Natural killer cell (primary cell): ENCODE measurements around the gene HOXD9. TPM values are rescaled to one million over a fixed set of nuclear protein-coding genes. Genes with fewer than 3 reads are reported as not detected.
A peak's percentile ranks its signal among the peaks of the same experiment; 100 is the strongest.

Source experiments
- ATAC-seq, 3 donors: fragments of 150-1000 bp in 2 of 3; fragments of 200-7000 bp in 1 of 3; cut with Tn5 transposase; 1 replicate in 1 of 3; 2 replicates in 2 of 3; pipeline ENCODE4 v1.10.0; 2021; ENCODE audit warnings: mild to moderate bottlenecking in 2 of 3, moderate library complexity in 2 of 3
- DNase-seq, 2 donors: peaks; one replicate each; pipeline versions ENCODE4 v3.0.0 to v3.0.0-alpha.2; 2013 to 2021; ENCODE audit warnings: mixed read lengths in 1 of 2
- H3K27ac ChIP-seq: one replicate; pipeline ENCODE4 v1.5.1; 2013; ENCODE audit warnings: mild to moderate bottlenecking, low read length
- H3K27me3 ChIP-seq: one replicate; pipeline ENCODE4 v1.6.1; 2013; ENCODE audit warnings: low read length; ENCODE audit not compliant: control insufficient read depth, insufficient read depth
- H3K36me3 ChIP-seq: one replicate; pipeline ENCODE4 v1.6.1; 2013; ENCODE audit warnings: low read length; ENCODE audit not compliant: control insufficient read depth, insufficient read depth
- H3K4me1 ChIP-seq: one replicate; pipeline ENCODE4 v1.6.1; 2013; ENCODE audit warnings: low read length; ENCODE audit not compliant: control insufficient read depth, insufficient read depth
- H3K4me3 ChIP-seq: one replicate; pipeline ENCODE4 v1.5.1; 2013; ENCODE audit warnings: low read length
- H3K9me3 ChIP-seq: one replicate; pipeline ENCODE4 v1.6.1; 2013; ENCODE audit warnings: low read length; ENCODE audit not compliant: control insufficient read depth, insufficient read depth
- H3K27ac Mint-ChIP-seq, 2 donors: one replicate each; pipeline ENCODE4 v1.8.0; 2022; ENCODE audit warnings: mild to moderate bottlenecking in 2 of 2, mixed read lengths in 2 of 2, moderate library complexity in 1 of 2
- H3K27me3 Mint-ChIP-seq, 2 donors: one replicate each; pipeline ENCODE4 v1.8.0; 2022; ENCODE audit warnings: low read depth in 2 of 2, mixed read lengths in 2 of 2
- H3K36me3 Mint-ChIP-seq: one replicate; pipeline ENCODE4 v1.8.0; 2022; ENCODE audit warnings: mixed read lengths
- H3K4me1 Mint-ChIP-seq, 2 donors: one replicate each; pipeline ENCODE4 v1.8.0; 2022; ENCODE audit warnings: mixed read lengths in 2 of 2
- H3K4me3 Mint-ChIP-seq: one replicate; pipeline ENCODE4 v1.8.0; 2022; ENCODE audit warnings: mild to moderate bottlenecking, moderate library complexity, mixed read lengths
- H3K9me3 Mint-ChIP-seq, 2 donors: one replicate each; pipeline ENCODE4 v1.8.0; 2022; ENCODE audit warnings: mixed read lengths in 2 of 2
- CTCF ChIP-seq: fragments of 200-600 bp; IDR thresholded peaks from one replicate; pipeline ENCODE4 v1.8.0; 2022; ENCODE audit warnings: antibody characterized with exemption
- WGBS: methylation state at CpG from one replicate; pipeline ENCODE4 v1.1.7; 2013; ENCODE audit warnings: missing lambda C conversion rate; ENCODE audit not compliant: insufficient coverage; 5-methylcytosine and 5-hydroxymethylcytosine counted together
- intact Hi-C: fragments of 100-400 bp; cut with micrococcal nuclease; formaldehyde crosslinking; loops from one replicate; pipeline ENCODE4 v1.14.2; 2022
- total RNA-seq, 4 donors: library from RNA; stranded (reverse); fragments of 120-200 nt in 1 of 4; gene quantifications; one replicate each; pipeline versions ENCODE4 v1.2.3 to v1.2.4, GENCODE V29; 2013 to 2022

Gene HOXD9
- total RNA-seq, 3 donors from 2014 or later (not counting 1 experiment from before 2014, with no cell fraction given), result not detected

GRCh38 chr2:176124947-176125771 lies 2.6 kb downstream of the HOXD9 start:
- peaks cover 69 to 70% of the 10 kb centered on the region in 2 donors for H3K27me3 Mint-ChIP-seq
- DNase-seq (no peak), ATAC-seq (no peak)
- H3K9me3 Mint-ChIP-seq, result no peaks in the 10 kb centered on the region
- no peak overlapping the region for H3K4me3 ChIP-seq
- no peaks in the 10 kb centered on the region for H3K9me3 ChIP-seq
- TF ChIP-seq CTCF, result no peak
- peaks cover 83% of the 10 kb centered on the region for H3K27me3 ChIP-seq
- intact Hi-C loops, result loop anchor here (5.0 kb wide), 4 partner anchors 38 to 1037 kb away; no protein-coding TSS in a partner anchor
- H3K36me3 Mint-ChIP-seq, result peaks cover 7% of the 10 kb centered on the region
- peaks cover 8 to 13% of the 10 kb centered on the region in 2 donors for H3K4me1 Mint-ChIP-seq
- H3K27ac Mint-ChIP-seq, result no peak overlapping the region
- no peak overlapping the region for H3K27ac ChIP-seq
- WGBS, result 25% methylated on average over 8 of the region's 9 CpGs
- H3K4me1 ChIP-seq, result peaks cover 23% of the 10 kb centered on the region
- H3K36me3 ChIP-seq, result no peaks in the 10 kb centered on the region
- no peak overlapping the region for H3K4me3 Mint-ChIP-seq

- Histone ChIP-seq H3K4me3 (no peak overlapping the region), H3K27ac (no peak overlapping the region), H3K27me3 (peaks cover 79% of the 10 kb centered on the region), H3K9me3 (no peaks in the 10 kb centered on the region), H3K4me1 (peaks cover 25% of the 10 kb centered on the region), H3K36me3 (no peaks in the 10 kb centered on the region)
- intact Hi-C loops, result loop anchor here (5.0 kb wide), 3 partner anchors 512 to 1037 kb away; no protein-coding TSS in a partner anchor
- peaks cover 8% of the 10 kb centered on the region for H3K36me3 Mint-ChIP-seq
- H3K27ac Mint-ChIP-seq, result no peak overlapping the region
- H3K4me3 Mint-ChIP-seq, result no peak overlapping the region
- WGBS, result 18% methylated on average over 6 of the region's 6 CpGs
- no peaks in the 10 kb centered on the region for H3K9me3 Mint-ChIP-seq
- ATAC-seq (no peak), DNase-seq (no peak)
- H3K4me1 Mint-ChIP-seq, result peaks cover 10 to 16% of the 10 kb centered on the region in 2 donors
- TF ChIP-seq CTCF, result no peak
- H3K27me3 Mint-ChIP-seq, result peaks cover 66% of the 10 kb centered on the region in 2 donors
Measured at GRCh38 chr2:176125772-176126054, 3.2 kb downstream of the HOXD9 start.

GRCh38 chr2:176126929-176127773 lies 4.6 kb downstream of the HOXD9 start:
- no peaks in the 10 kb centered on the region for H3K9me3 Mint-ChIP-seq
- peaks cover 82% of the 10 kb centered on the region for H3K27me3 ChIP-seq
- peaks cover 69 to 75% of the 10 kb centered on the region in 2 donors for H3K27me3 Mint-ChIP-seq
- 9% methylated on average over 7 of the region's 13 CpGs for WGBS
- DNase-seq, result peak; percentile 57 to 87
- peaks cover 17% of the 10 kb centered on the region for H3K36me3 Mint-ChIP-seq
- H3K4me3 Mint-ChIP-seq, result peak overlapping the region; percentile 40
- intact Hi-C loops, result loop anchor here (1.0 to 5.0 kb wide), 6 partner anchors 328 to 1035 kb away; no protein-coding TSS in a partner anchor
- H3K36me3 ChIP-seq, result no peaks in the 10 kb centered on the region
- peak in 1 of 3 donors; percentile 32 for ATAC-seq
- H3K4me1 ChIP-seq, result peaks cover 26% of the 10 kb centered on the region
- peak overlapping the region in 1 of 2 donors; percentile 18 for H3K27ac Mint-ChIP-seq
- peak; percentile 93 for TF ChIP-seq CTCF
- H3K4me1 Mint-ChIP-seq, result peaks cover 22 to 27% of the 10 kb centered on the region in 2 donors
- no peaks in the 10 kb centered on the region for H3K9me3 ChIP-seq
- H3K27ac ChIP-seq, result no peak overlapping the region
- H3K4me3 ChIP-seq, result no peak overlapping the region
